Activated naive CD4-positive, alpha-beta T cell treated with anti-CD3 and anti-CD28 coated beads, Interleukin-2, amount 10 ng/mL, durations not matched to agents 7 days and 5 days (primary cell): ENCODE results near the gene COX4I1.

ENCODE experiments used
- CTCF ChIA-PET: fragments of 350-600 bp; sonication (Branson Sonifier 250); formaldehyde crosslinking; loops from one replicate; lab custom pipeline; 2021; ENCODE audit warnings: antibody characterized with exemption; lab: Charles Lee
- DNase-seq: peaks from one replicate; pipeline ENCODE4 v3.0.0-alpha.2; 2020
- H3K27ac Mint-ChIP-seq: one replicate; pipeline ENCODE4 v1.8.0; 2021; ENCODE audit warnings: mild to moderate bottlenecking, moderate library complexity, mixed read lengths
- H3K27me3 Mint-ChIP-seq: one replicate; pipeline ENCODE4 v1.8.0; 2021; ENCODE audit warnings: mild to moderate bottlenecking, mixed read lengths
- H3K36me3 Mint-ChIP-seq: one replicate; pipeline ENCODE4 v1.8.0; 2021; ENCODE audit warnings: mixed read lengths
- H3K4me1 Mint-ChIP-seq: one replicate; pipeline ENCODE4 v1.8.0; 2021; ENCODE audit warnings: mixed read lengths
- H3K4me3 Mint-ChIP-seq: one replicate; pipeline ENCODE4 v1.8.0; 2021; ENCODE audit warnings: mild to moderate bottlenecking, moderate library complexity, mixed read lengths
- H3K9me3 Mint-ChIP-seq: one replicate; pipeline ENCODE4 v1.8.0; 2021; ENCODE audit warnings: mixed read lengths

COX4I1 gene

DNA sequence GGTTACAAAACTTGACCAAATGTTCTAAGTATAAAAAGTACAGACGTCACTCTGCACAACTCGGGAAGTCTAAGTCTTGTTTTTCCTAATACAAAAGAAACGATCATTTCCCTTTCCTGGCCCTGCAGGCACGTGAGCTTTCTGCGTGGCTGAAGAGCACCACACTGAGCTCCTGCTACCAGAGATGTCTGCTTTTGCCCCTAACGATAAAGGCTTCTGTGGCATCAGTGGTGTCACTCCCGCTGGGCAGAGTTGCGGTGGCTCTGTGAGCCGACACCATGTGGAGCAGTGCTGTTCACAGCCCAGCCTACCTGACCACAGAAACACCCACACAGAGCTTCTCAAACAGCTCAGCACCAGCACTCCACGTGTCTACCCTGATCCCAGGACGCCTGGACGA, 20.6 kb upstream of the COX4I1 start:
- Mint-ChIP-seq H3K4me1 (no peaks in the 10 kb centered on the region), H3K27ac (no peak overlapping the region), H3K27me3 (no peaks in the 10 kb centered on the region), H3K9me3 (no peaks in the 10 kb centered on the region), H3K4me3 (no peak overlapping the region), H3K36me3 (peaks cover 32% of the 10 kb centered on the region)
- CTCF ChIA-PET: no interaction called here
- no peak for DNase-seq

DNA sequence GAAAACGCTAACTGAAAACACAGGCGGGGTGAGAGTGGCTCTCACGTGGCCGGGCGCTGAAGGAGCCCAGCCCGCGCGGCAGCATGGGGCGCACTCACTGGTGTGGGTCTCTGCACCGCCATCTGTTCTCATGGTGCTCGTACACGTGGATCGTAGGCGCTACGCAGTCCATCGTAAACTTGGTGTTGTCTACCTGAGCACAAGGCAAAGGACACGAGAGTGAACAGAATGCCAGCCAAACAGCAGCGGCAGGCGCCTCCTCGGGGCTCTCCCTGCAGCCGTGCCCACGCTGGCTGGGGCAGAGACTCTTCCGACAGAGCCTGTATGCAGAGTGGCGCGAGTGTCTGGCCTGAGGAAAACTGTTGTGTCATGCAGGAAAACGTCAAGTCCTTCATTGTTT, 19.2 kb upstream of the COX4I1 start:
- Mint-ChIP-seq H3K27ac (no peak overlapping the region), H3K4me3 (no peak overlapping the region), H3K4me1 (no peaks in the 10 kb centered on the region), H3K9me3 (no peaks in the 10 kb centered on the region), H3K36me3 (peaks cover 32% of the 10 kb centered on the region), H3K27me3 (no peaks in the 10 kb centered on the region)
- no peak for DNase-seq
- CTCF ChIA-PET: interaction anchor here (1.3 kb wide), 1 partner anchor 20 kb away, joined by 3 read pairs; no protein-coding TSS in a partner anchor

DNA sequence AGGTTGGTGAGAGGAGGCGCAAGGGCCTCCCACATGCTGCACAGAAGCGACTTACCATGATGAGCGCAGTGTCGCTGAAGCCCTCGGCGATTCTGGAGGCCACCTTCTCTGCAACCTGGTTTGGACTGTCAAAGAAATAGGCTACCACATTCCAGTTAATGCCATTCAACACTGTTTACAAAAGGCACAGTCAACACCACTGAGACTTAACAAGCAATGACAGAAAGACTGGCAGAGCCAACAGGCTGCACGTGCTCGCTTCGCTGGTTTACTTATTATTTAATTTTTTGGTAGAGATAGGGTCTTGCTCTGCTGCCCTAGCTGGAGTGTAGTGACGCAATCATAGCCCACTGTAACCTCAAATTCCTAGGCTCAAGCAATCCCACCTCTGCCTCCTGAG, 18.3 kb upstream of the COX4I1 start:
- Mint-ChIP-seq H3K27me3 (no peaks in the 10 kb centered on the region), H3K4me1 (no peaks in the 10 kb centered on the region), H3K27ac (no peak overlapping the region), H3K36me3 (peaks cover 40% of the 10 kb centered on the region), H3K9me3 (no peaks in the 10 kb centered on the region), H3K4me3 (no peak overlapping the region)
- CTCF ChIA-PET: no interaction called here
- DNase-seq: no peak

- H3K4me3 Mint-ChIP-seq: no peak overlapping the region
- peaks cover 38% of the 10 kb centered on the region for H3K36me3 Mint-ChIP-seq
- no peaks in the 10 kb centered on the region for H3K4me1 Mint-ChIP-seq
- no peaks in the 10 kb centered on the region for H3K9me3 Mint-ChIP-seq
- CTCF ChIA-PET: no interaction called here
- H3K27me3 Mint-ChIP-seq: no peaks in the 10 kb centered on the region
- no peak for DNase-seq
- H3K27ac Mint-ChIP-seq: no peak overlapping the region
Measured at GRCh38 chr16:85781695-85782370, 17.7 kb upstream of the COX4I1 start.

GRCh38 chr16:85782451-85782850, 17.0 kb upstream of the COX4I1 start:
- Mint-ChIP-seq H3K4me3 (no peak overlapping the region), H3K9me3 (no peaks in the 10 kb centered on the region), H3K27me3 (no peaks in the 10 kb centered on the region), H3K4me1 (no peaks in the 10 kb centered on the region), H3K27ac (peak overlapping the region; percentile 49), H3K36me3 (peaks cover 38% of the 10 kb centered on the region)
- no peak for DNase-seq
- CTCF ChIA-PET: no interaction called here

- Mint-ChIP-seq H3K27me3 (no peaks in the 10 kb centered on the region), H3K9me3 (no peaks in the 10 kb centered on the region), H3K4me1 (no peaks in the 10 kb centered on the region), H3K27ac (peak overlapping the region; percentile 9), H3K36me3 (peaks cover 34% of the 10 kb centered on the region), H3K4me3 (no peak overlapping the region)
- CTCF ChIA-PET: interaction anchor here (0.7 kb wide), 1 partner anchor 8 kb away, joined by 3 read pairs; no protein-coding TSS in a partner anchor
- no peak for DNase-seq
Measured at GRCh38 chr16:85783441-85783840, 16.1 kb upstream of the COX4I1 start.

DNA sequence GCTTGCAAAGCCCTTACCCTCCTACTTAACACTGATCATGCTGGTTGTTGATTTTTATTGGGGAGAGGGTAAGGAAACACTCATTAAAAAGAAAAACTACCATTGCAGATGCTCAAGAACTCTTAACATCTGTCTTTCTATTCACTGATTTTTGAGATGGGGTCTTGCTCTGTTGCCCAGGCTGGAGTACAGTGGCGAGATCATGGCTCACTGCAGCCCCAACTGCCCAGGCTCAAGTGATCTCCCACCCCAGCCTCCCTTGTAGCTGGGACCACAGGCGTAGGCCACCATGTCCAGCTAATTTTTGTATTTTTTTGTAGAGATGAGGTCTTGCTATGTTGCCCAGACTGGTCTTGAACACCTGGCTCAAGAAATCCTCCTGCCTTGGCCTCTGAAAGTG, 14.7 kb upstream of the COX4I1 start:
- CTCF ChIA-PET: no interaction called here
- DNase-seq: no peak
- no peak overlapping the region for H3K27ac Mint-ChIP-seq
- no peaks in the 10 kb centered on the region for H3K27me3 Mint-ChIP-seq
- H3K4me1 Mint-ChIP-seq: peaks cover 8% of the 10 kb centered on the region
- no peaks in the 10 kb centered on the region for H3K9me3 Mint-ChIP-seq
- H3K4me3 Mint-ChIP-seq: no peak overlapping the region
- H3K36me3 Mint-ChIP-seq: peaks cover 35% of the 10 kb centered on the region

GRCh38 chr16:85785927-85786326, 13.6 kb upstream of the COX4I1 start:
- Mint-ChIP-seq H3K9me3 (no peaks in the 10 kb centered on the region), H3K4me3 (no peak overlapping the region), H3K4me1 (peaks cover 17% of the 10 kb centered on the region), H3K27ac (no peak overlapping the region), H3K36me3 (peaks cover 36% of the 10 kb centered on the region), H3K27me3 (no peaks in the 10 kb centered on the region)
- DNase-seq: no peak
- CTCF ChIA-PET: no interaction called here

- H3K4me1 Mint-ChIP-seq: peaks cover 22% of the 10 kb centered on the region
- no peak overlapping the region for H3K27ac Mint-ChIP-seq
- no peak overlapping the region for H3K4me3 Mint-ChIP-seq
- H3K27me3 Mint-ChIP-seq: no peaks in the 10 kb centered on the region
- H3K36me3 Mint-ChIP-seq: peaks cover 45% of the 10 kb centered on the region
- no peak for DNase-seq
- no peaks in the 10 kb centered on the region for H3K9me3 Mint-ChIP-seq
- CTCF ChIA-PET: no interaction called here
Measured at GRCh38 chr16:85788819-85789218, 10.7 kb upstream of the COX4I1 start.

DNA sequence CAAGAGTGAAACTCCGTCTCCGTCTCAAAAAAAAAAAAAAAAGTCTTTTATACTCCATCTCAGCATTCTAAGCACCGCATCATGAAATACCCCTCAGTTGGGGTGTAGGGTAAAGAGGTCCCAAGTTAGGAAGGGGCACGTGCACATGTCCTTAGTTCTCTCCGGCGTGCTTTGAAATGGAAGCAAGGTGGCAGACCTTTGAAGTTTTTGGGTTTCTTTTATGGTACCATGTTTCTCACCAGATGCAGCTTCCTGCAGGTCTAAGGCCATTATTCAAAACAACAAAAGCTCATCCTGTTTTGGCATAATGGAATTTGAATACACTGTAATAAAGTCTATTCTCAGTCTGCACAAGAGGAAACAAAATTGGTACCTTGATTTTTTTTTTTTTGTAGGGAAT, 9.7 kb upstream of the COX4I1 start:
- CTCF ChIA-PET: interaction anchor here (0.7 kb wide), 1 partner anchor 31 kb away, joined by 3 read pairs; no protein-coding TSS in a partner anchor
- Mint-ChIP-seq H3K27me3 (no peaks in the 10 kb centered on the region), H3K4me3 (no peak overlapping the region), H3K9me3 (no peaks in the 10 kb centered on the region), H3K36me3 (peaks cover 47% of the 10 kb centered on the region), H3K4me1 (peaks cover 22% of the 10 kb centered on the region), H3K27ac (peak overlapping the region; percentile 60)
- no peak for DNase-seq

DNA sequence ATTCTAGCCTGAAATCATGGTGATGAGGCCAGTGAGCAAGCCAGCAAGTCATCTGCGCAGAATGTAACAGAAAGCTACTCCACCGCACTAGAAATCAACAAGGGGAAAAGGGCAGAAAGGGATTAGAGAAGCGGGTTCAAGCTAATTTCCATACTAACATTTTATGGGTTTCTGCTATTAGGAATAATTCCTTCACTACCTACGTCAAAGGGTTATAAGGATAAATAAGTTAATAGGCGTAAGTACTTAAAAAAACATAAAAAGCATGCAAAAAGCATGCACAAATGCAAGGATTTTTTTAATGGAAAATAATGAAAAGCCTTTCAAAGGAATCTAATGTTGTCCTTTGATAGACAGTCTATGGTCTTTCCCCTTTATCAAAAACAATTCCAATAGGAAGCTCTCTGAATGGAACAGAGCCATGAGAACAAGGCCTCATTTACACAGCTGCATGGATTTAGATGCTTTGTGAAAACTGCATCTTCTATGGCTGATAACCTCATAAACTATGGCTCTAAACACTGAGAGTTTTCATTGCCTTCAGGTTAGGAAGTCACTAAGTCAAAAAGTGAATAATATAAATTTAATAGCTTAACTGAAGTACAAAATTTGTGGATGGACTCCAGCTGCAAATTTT, 5.7 kb upstream of the COX4I1 start:
- Mint-ChIP-seq H3K4me3 (no peak overlapping the region), H3K36me3 (peaks cover 46% of the 10 kb centered on the region), H3K27ac (no peak overlapping the region), H3K9me3 (no peaks in the 10 kb centered on the region), H3K4me1 (peaks cover 48% of the 10 kb centered on the region), H3K27me3 (no peaks in the 10 kb centered on the region)
- CTCF ChIA-PET: no interaction called here
- no peak for DNase-seq

- Mint-ChIP-seq H3K4me1 (peaks cover 42% of the 10 kb centered on the region), H3K27ac (no peak overlapping the region), H3K9me3 (no peaks in the 10 kb centered on the region), H3K27me3 (no peaks in the 10 kb centered on the region), H3K36me3 (peaks cover 41% of the 10 kb centered on the region), H3K4me3 (no peak overlapping the region)
- DNase-seq: no peak
- CTCF ChIA-PET: no interaction called here
Measured at GRCh38 chr16:85794696-85795095, 4.8 kb upstream of the COX4I1 start.

DNA sequence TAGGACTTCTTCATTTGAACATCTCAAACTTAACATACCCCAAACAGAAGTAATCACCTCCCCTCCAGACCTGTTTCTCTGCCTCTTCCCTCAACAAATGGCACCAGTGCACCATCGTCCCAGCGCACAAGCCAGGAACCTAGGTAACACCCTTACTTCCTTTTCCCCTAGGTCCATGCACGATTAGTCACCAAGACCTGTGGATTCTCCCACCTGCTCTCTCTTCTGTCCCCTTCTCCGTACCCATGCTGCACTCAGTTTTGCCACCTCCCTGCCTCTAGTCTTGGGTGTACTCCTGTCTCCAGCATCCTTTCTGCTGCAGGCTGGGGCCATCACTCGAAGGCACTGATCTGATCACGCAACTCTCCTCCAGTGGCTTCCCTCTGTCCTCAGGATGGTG, 3.3 kb upstream of the COX4I1 start:
- H3K4me1 Mint-ChIP-seq: peaks cover 43% of the 10 kb centered on the region
- H3K27me3 Mint-ChIP-seq: no peaks in the 10 kb centered on the region
- H3K36me3 Mint-ChIP-seq: peaks cover 32% of the 10 kb centered on the region
- H3K9me3 Mint-ChIP-seq: no peaks in the 10 kb centered on the region
- H3K27ac Mint-ChIP-seq: no peak overlapping the region
- no peak for DNase-seq
- CTCF ChIA-PET: no interaction called here
- no peak overlapping the region for H3K4me3 Mint-ChIP-seq

DNA sequence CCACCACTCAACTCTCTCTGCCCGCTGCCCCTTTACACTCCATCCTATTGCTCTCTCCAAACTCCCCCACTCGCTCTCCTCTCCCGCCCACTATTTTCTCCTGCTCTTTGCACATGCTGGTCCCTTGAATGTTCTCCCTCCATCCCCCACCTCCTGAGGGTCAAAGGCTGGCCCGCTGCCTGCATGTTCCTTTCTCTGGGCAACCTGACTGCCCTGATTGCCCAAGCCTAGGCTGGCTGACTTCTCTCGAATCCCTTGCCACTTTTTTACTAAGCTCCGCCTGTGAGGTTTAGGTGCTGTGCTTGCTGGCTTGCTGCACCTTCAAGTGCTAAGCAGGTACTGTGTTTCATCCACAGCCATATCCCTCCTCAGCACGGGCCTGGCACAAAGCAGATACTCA, 2.9 kb upstream of the COX4I1 start:
- CTCF ChIA-PET: interaction anchor here (0.8 kb wide), 1 partner anchor 36 kb away, joined by 3 read pairs; no protein-coding TSS in a partner anchor

GRCh38 chr16:85798283-85798776, 1.2 kb upstream of the COX4I1 start:
- DNase-seq: no peak
- CTCF ChIA-PET: no interaction called here
- Mint-ChIP-seq H3K36me3 (peaks cover 35% of the 10 kb centered on the region), H3K4me1 (peaks cover 51% of the 10 kb centered on the region), H3K9me3 (no peaks in the 10 kb centered on the region), H3K27ac (peak overlapping the region; percentile 84), H3K4me3 (peak overlapping the region; percentile 90), H3K27me3 (no peaks in the 10 kb centered on the region)

More for the DNA sequence above, 2.9 kb upstream of the COX4I1 start:
- DNase-seq: no peak
- Mint-ChIP-seq H3K36me3 (peaks cover 33% of the 10 kb centered on the region), H3K9me3 (no peaks in the 10 kb centered on the region), H3K27me3 (no peaks in the 10 kb centered on the region), H3K27ac (no peak overlapping the region), H3K4me1 (peaks cover 45% of the 10 kb centered on the region), H3K4me3 (no peak overlapping the region)
